ENCODE data around the gene ANGPTL1. TPM values are rescaled to one million over a fixed set of nuclear protein-coding genes. Genes with fewer than 3 reads are reported as not detected.

ANGPTL1 gene
- total and polyA plus RNA-seq, 4 donors: 0.93 to 11.2 (median 4.1) TPM

GRCh38 chr1:178864326-178864725 is 6.6 kb downstream of the ANGPTL1 start:
- Histone ChIP-seq H3K4me3 (ENCODE audit: low read depth in 1 of 3, low read length in 3 of 3) (no peak overlapping the region), H3K4me1 (ENCODE audit: control insufficient read depth in 4 of 4, insufficient read depth in 4 of 4, low read length in 3 of 4) (peaks cover 0 to 12% (median 0%) of the 10 kb centered on the region in 4 donors), H3K9ac (ENCODE audit: low read depth in 1 of 2, low read length in 2 of 2) (no peak overlapping the region), H3K27me3 (ENCODE audit: control insufficient read depth in 4 of 4, insufficient read depth in 4 of 4, low read length in 3 of 4) (no peaks in the 10 kb centered on the region), H3K9me3 (ENCODE audit: control insufficient read depth in 4 of 4, low read length in 3 of 4) (no peaks in the 10 kb centered on the region), H3K36me3 (ENCODE audit: control insufficient read depth in 4 of 4, insufficient read depth in 3 of 4, low read depth in 1 of 4, low read length in 3 of 4) (peaks cover 0 to 3% (median under 1%) of the 10 kb centered on the region in 4 donors), H3K27ac (ENCODE audit: low read depth in 1 of 2, low read length in 2 of 2) (no peak overlapping the region)
- no peak for DNase-seq (ENCODE audit: low spot score)
- no peak for TF ChIP-seq RAD21 (IDR thresholded peaks at IDR 0.05)
- 80% methylated on average over 6 of the region's 6 CpGs for WGBS

- Histone ChIP-seq H3K27me3 (ENCODE audit: control insufficient read depth in 4 of 4, insufficient read depth in 4 of 4, low read length in 3 of 4) (no peaks in the 10 kb centered on the region), H3K9me3 (ENCODE audit: control insufficient read depth in 4 of 4, low read length in 3 of 4) (no peaks in the 10 kb centered on the region), H3K36me3 (ENCODE audit: control insufficient read depth in 4 of 4, insufficient read depth in 3 of 4, low read depth in 1 of 4, low read length in 3 of 4) (peaks cover 0 to 3% (median under 1%) of the 10 kb centered on the region in 4 donors), H3K4me3 (ENCODE audit: low read depth in 1 of 3, low read length in 3 of 3) (no peak overlapping the region), H3K9ac (ENCODE audit: low read depth in 1 of 2, low read length in 2 of 2) (no peak overlapping the region), H3K4me1 (ENCODE audit: control insufficient read depth in 4 of 4, insufficient read depth in 4 of 4, low read length in 3 of 4) (peaks cover 0 to 12% (median 0%) of the 10 kb centered on the region in 4 donors), H3K27ac (ENCODE audit: low read depth in 1 of 2, low read length in 2 of 2) (no peak overlapping the region)
- DNase-seq (ENCODE audit: low spot score): no peak
- TF ChIP-seq RAD21 (IDR thresholded peaks at IDR 0.05): no peak
- no peak for TF ChIP-seq MAX (IDR thresholded peaks at IDR 0.05)
- no peak for TF ChIP-seq SP1 (IDR thresholded peaks at IDR 0.05)
- no peak for TF ChIP-seq TAF1 (conservative IDR thresholded peaks at IDR 0.05)
- no peak for TF ChIP-seq FOXA2 (IDR thresholded peaks at IDR 0.05)
- no peak for TF ChIP-seq HNF4G (IDR thresholded peaks at IDR 0.05)
- no peak for TF ChIP-seq RXRA (IDR thresholded peaks at IDR 0.05)
- TF ChIP-seq YY1 (IDR thresholded peaks at IDR 0.05): no peak
- no peak for TF ChIP-seq CTCF (IDR thresholded peaks at IDR 0.05; ENCODE audit: low read depth, low read length, missing input control)
- TF ChIP-seq NR2F2 (IDR thresholded peaks at IDR 0.05): no peak
- no peak for TF ChIP-seq HNF4A (conservative IDR thresholded peaks at IDR 0.05)
- TF ChIP-seq ZBTB33 (IDR thresholded peaks at IDR 0.05): no peak
- no peak for TF ChIP-seq REST (IDR thresholded peaks at IDR 0.05)
- TF ChIP-seq JUND (IDR thresholded peaks at IDR 0.05): no peak
- TF ChIP-seq ATF3 (IDR thresholded peaks at IDR 0.05): no peak
- no peak for TF ChIP-seq EGR1 (IDR thresholded peaks at IDR 0.05; ENCODE audit: low read depth in 2 of 2)
- no peak for TF ChIP-seq FOXA1 (IDR thresholded peaks at IDR 0.05)
- no peak for TF ChIP-seq GABPA (IDR thresholded peaks at IDR 0.05 in 1 of 2, conservative IDR thresholded peaks at IDR 0.05 in 1 of 2)
These were observed 8.0 kb downstream of the ANGPTL1 start for GRCh38 chr1:178862864-178863263.
